KOPT-K1 (cell line): Measurements from ENCODE around the gene HHIP.

ENCODE experiments used
- H3K27ac ChIP-seq: fragments of 200-600 bp; sonication (generic); 2 replicates; pipeline ENCODE4 v1.5.1; 2016; ENCODE audit warnings: antibody characterized with exemption, mild to moderate bottlenecking, low read depth, low read length; ENCODE audit not compliant: poor library complexity, severe bottlenecking
- H3K36me3 ChIP-seq: fragments of 200-600 bp; sonication (generic); 2 replicates; pipeline ENCODE4 v1.5.1; 2017; ENCODE audit warnings: antibody characterized with exemption, mild to moderate bottlenecking, low read length, moderate library complexity; ENCODE audit not compliant: insufficient read depth
- H3K9me3 ChIP-seq: fragments of 200-600 bp; sonication (generic); 2 replicates; pipeline ENCODE4 v1.5.1; 2017; ENCODE audit warnings: antibody characterized with exemption, low read length, mild to moderate bottlenecking; ENCODE audit not compliant: insufficient read depth, poor library complexity, severe bottlenecking

Gene HHIP, protein sequence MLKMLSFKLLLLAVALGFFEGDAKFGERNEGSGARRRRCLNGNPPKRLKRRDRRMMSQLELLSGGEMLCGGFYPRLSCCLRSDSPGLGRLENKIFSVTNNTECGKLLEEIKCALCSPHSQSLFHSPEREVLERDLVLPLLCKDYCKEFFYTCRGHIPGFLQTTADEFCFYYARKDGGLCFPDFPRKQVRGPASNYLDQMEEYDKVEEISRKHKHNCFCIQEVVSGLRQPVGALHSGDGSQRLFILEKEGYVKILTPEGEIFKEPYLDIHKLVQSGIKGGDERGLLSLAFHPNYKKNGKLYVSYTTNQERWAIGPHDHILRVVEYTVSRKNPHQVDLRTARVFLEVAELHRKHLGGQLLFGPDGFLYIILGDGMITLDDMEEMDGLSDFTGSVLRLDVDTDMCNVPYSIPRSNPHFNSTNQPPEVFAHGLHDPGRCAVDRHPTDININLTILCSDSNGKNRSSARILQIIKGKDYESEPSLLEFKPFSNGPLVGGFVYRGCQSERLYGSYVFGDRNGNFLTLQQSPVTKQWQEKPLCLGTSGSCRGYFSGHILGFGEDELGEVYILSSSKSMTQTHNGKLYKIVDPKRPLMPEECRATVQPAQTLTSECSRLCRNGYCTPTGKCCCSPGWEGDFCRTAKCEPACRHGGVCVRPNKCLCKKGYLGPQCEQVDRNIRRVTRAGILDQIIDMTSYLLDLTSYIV

DNA sequence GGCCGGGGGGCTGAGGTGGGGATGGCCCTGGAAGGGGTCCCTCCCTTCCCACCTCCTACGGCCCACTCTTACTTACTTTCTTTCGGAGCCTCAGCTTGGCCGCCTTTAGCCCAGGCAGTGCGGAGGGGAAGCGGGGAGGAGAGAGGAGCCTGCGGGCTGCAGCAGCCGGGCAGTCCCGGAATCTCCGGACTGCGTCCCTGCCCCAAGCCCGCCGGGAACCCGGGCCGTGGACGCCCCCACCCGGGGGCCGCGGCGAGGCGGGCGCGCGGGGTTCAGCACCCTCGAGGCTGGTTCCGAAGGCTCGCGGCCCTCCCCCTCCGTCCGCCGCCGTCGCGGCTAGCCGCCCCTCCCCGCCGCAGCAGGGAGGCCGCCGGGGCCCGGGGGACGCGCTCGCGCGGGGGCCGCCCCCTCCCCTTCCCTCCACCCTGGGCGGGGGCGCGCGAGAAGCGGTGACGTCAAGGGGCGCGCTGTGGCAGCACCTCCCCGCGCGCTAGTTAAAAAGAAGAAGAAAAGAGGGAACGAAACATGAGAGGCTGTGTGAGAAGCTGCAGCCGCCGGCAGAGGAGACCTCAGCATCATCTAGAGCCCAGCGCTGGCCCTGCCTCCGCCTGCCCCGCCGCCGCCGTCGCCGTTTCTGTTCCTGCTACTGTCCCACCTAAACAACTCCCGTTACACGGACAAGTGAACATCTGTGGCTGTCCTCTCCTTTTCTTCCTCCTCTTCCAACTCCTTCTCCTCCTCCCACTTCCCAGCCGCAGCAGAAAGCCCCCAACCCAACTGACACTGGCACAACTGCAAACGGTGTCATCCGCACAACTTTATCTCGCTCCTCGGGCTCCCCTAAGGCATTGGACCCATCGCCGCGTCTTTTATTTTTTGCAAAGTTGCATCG lies at the start of gene HHIP:
Gene HHIP, plus strand, starts transcription at position 526 of the 892 bp plus-strand sequence. CDS start 520 bp downstream, outside the sequence.
- peaks cover 28% of the 10 kb centered on the region for H3K36me3 ChIP-seq
- peak within 1 kb of the TSS; percentile 100 for H3K27ac ChIP-seq
- no peaks in the 10 kb centered on the region for H3K9me3 ChIP-seq

DNA sequence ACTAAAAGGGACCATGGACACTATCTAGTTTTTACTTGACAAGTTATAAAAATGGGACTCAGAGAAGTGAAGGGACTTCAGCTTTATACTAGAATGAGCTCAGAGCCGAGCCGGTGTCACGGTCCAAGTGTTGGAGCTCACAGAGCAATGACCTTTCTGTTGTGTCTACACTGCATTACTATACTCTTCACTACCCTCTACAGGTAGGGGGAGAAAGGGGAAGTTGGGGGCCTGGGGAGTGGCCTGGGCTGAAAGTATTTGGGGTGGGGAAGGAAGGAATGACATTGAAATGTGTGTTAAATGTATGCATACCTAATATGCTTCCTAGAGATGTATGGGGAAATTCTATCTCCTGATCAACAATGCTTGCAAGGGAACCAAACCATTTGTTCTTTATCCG lies 48.8 kb upstream of the HHIP start:
- Histone ChIP-seq H3K36me3 (no peaks in the 10 kb centered on the region), H3K9me3 (no peaks in the 10 kb centered on the region), H3K27ac (no peak overlapping the region)

DNA sequence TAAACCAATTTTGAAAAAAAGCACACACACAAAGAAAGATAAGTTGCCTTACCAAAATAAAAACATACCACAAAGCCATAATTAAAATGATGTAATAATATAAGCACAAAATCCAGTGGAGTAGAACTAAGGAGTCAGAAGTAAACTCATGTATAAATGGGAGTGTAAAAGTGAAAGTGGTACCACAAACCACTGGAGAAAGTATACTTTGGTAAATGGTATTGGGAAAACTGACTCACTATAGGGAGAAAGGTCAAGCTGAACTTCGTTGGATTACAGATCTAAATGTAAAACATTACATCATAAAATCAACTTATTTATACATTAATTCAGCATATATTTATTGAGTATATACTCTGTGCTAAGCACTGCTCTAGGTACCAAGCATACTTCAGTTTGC lies 46.3 kb upstream of the HHIP start:
- H3K9me3 ChIP-seq, result peaks cover 3% of the 10 kb centered on the region
- no peaks in the 10 kb centered on the region for H3K36me3 ChIP-seq

DNA sequence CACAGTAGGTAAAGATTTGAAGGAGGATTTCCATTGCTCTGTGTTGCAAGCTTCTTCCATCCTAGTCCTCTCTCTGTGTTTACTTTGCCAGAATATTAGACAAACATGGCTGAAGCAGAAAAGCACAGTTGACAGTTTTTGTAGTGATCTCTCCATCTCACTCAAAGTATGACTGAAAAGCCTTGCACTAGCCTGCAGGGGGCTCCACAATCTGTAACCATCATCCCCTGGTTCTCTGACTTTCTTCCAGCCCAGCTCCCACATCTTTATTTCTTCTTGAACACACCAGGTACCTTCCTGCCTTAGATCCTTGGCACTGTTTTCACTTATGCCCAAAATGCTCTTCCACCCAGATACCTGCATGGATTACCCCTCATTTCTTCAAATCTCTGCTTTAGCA lies 34.1 kb upstream of the HHIP start:
- peaks cover 14% of the 10 kb centered on the region for H3K9me3 ChIP-seq
- H3K36me3 ChIP-seq, result no peaks in the 10 kb centered on the region
- no peak overlapping the region for H3K27ac ChIP-seq

More for the DNA sequence above, 46.3 kb upstream of the HHIP start:
- H3K27ac ChIP-seq, result no peak overlapping the region

DNA sequence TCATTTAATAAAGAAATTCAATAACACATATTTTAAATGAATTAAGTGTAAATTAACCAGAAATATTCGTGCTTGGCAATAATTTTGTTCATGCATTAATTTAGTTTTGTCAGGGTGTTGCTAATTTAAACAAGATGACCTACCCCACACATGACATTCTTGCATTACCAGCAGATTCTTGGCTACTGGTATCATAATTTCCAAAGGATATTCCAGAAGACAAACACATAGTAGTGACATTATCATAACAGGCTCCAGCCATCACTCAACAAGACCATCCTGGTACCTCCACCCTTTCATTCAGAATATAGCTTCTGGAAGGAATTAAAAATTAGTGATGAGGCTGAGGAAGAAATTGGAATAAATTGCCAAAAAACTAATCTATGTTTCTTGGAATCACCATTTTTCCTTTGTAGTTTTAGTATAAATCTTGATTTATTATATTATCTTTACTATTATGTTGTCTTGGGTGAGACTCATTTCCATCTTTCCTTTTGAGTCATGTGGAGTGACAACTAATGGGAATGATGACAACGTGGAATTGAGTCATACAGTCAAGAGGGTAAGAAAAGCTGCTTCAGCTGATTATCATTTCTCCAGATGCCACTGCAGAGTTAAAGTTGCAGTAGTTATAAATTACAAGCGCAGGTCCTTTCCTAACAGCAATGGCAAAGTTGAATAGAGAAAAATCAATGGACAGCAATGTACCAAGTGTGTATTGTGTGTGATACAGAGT lies 30.9 kb upstream of the HHIP start:
- Histone ChIP-seq H3K27ac (no peak overlapping the region), H3K36me3 (no peaks in the 10 kb centered on the region), H3K9me3 (peaks cover 4% of the 10 kb centered on the region)

DNA sequence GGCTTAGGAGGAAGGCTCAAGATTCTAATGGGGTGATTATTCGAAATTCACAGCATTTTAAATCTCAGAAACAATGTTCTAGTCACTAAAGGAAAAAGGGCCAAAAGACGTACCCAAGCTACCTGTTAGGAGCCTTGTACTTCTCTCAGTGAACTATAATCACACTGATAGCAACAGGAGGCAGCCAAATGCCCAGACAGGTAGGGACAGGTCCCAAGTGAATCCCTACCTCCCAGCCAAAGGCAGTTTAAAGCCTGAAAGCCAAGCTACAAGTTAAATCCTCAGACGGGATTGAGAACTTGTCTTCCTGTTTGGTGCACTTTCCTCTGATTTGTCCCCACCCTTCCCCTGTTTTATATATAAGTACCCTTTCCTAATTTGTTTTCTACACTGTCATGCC lies 24.3 kb upstream of the HHIP start:
- no peak overlapping the region for H3K27ac ChIP-seq
- H3K9me3 ChIP-seq, result peaks cover 12% of the 10 kb centered on the region
- H3K36me3 ChIP-seq, result no peaks in the 10 kb centered on the region

DNA sequence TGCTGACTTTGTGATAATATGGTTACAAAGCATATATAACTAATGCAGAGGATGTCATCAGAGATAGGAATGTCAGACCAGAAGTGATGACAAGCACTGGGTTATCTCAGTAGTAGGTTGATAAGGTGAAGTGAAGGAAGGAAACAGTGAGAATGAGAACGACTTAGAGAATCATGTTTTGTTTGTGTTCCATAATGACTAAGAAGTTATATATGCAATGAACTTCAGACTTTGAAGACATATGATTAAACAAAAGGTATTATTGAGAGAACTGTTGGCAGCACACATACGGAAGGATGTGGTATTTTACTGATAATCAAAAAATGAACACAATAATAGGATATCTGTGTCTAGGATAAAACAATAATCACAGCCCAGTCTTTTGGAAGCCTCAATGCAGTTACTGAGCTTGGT lies 18.3 kb upstream of the HHIP start:
- H3K9me3 ChIP-seq, result no peaks in the 10 kb centered on the region
- no peak overlapping the region for H3K27ac ChIP-seq
- H3K36me3 ChIP-seq, result no peaks in the 10 kb centered on the region

DNA sequence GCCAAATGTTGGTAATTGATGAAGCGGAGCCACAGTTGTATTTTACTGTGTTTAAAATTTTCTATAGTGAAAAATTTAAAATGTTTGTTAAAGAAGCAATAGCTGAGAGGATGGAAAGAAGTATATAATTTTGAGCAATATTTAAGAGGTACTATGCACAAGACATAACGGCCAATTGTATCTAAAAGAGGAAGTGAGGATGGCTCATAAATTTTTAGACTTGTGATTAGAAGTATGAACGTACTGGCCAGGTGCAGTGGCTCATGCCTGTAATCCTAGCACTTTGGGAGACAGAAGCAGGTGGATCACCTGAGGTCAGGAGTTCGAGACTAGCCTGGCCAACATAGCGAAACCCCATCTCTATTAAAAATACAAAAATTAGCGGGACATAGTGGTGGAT lies 12.7 kb upstream of the HHIP start:
- Histone ChIP-seq H3K9me3 (peaks cover 8% of the 10 kb centered on the region), H3K27ac (no peak overlapping the region), H3K36me3 (no peaks in the 10 kb centered on the region)

DNA sequence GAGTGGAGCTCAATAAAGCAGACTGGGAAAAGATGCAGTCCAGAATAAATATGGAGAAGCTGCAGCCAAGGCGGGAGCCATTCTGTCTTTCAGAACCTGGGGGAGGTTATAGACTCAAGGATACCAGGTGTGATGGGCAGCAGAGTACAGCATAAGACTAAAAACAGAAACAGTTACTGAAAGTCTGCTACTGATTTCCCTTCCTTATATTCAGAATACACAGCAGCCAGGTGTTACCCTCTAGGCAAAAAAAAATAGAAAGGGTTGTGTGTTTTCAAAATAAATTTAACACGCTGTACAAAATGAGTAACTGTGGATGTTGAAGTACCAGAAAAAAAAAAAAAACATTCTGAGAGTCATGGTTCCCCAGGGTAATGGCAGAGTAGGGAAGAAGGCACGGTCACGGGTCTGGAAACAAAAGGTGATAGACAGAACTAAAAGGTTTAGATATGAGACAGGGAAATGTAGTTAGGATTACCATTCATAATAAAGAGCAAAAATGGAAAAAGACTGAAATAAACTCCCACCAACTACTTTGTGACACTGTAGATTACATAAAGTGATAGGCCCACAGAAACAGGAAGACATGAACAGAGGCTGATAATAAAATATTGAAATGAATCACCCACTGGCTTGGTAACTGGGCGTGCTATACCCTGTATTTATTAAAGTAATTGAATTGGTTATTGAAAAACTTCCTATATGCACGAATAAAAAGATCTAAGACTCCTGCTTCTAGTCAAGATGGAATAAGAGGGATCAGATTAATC lies 10.8 kb upstream of the HHIP start:
- Histone ChIP-seq H3K36me3 (no peaks in the 10 kb centered on the region), H3K27ac (no peak overlapping the region), H3K9me3 (peaks cover 8% of the 10 kb centered on the region)

DNA sequence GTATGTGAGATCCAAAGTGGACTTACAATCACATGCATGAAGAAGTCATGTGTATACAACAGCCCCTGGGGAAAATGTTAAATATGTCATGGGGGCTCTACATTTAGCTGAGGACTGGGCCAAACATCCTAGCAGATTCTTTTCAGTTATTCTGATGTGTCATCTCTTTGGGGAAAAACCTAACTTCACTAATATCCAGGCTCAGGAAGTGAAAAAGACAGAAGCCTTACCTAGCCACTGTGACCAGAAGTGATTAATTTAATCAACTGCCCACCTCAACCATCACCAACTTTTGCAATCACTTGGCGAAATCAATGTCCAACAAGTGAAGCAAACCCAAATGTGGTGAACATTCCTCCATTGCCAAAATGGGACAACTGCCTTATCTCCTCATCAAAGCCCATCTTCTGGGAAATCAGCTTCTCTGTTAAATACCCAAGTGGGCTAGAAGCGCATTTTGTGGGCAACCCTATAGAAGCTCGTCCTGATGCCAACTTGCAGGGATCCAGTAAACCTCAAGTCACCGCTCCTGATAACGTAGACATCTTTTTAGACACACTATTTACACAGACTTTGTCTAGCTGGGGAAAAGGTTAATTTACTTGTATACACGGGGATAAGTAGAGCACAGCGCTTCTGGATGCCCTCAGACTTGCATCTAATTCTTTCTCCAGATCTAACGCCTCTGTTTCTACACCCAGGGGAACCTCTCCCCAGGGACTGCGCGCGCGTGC lies 1.4 kb upstream of the HHIP start:
- peaks cover 28% of the 10 kb centered on the region for H3K36me3 ChIP-seq
- H3K27ac ChIP-seq, result peak overlapping the region; percentile 100

DNA sequence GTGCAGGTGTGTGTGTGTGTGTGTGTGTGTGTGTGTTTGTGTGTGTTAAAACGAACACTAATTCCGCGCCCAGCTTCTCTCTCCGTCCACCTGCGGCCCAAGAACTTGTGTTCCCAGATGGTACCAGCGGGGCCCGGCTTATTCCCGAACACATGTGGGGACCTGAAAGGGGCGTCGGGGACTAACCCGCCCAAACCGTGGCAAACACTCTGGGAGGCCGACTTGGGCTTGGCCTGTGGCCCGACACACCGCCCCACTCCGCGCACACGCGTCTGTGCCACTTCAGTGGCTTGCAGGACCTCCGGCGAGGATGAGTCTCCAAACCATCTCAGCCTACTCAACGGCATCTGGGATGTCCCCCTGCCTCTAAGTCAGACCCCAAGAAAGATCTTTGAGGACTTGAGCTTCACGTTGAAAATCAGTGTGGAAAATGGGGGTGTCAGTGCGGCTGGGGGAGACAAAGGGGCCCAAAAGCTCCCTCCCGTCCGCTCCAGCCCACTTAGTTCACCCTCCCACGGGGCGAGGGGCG lies 790 bp upstream of the HHIP start:
- H3K27ac ChIP-seq, result peak overlapping the region; percentile 100
- peaks cover 28% of the 10 kb centered on the region for H3K36me3 ChIP-seq
- H3K9me3 ChIP-seq, result no peaks in the 10 kb centered on the region

More for the DNA sequence above, 1.4 kb upstream of the HHIP start:
- H3K9me3 ChIP-seq, result no peaks in the 10 kb centered on the region

DNA sequence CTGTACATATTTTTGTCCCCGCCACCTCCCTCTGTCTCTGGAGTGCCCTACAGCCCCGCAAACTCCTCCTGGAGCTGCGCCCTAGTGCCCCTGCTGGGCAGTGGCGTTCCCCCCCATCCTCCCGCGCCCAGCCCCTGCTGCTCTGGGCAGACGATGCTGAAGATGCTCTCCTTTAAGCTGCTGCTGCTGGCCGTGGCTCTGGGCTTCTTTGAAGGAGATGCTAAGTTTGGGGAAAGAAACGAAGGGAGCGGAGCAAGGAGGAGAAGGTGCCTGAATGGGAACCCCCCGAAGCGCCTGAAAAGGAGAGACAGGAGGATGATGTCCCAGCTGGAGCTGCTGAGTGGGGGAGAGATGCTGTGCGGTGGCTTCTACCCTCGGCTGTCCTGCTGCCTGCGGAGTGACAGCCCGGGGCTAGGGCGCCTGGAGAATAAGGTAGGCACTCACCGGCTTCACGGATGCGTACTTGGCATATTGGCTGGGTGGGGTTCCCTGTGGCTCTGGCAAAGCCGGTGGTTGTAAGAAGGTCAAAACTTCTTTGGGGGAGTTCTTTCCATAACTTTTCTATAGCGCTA lies 653 bp downstream of the HHIP start:
- peak overlapping the region; percentile 100 for H3K27ac ChIP-seq
- no peaks in the 10 kb centered on the region for H3K9me3 ChIP-seq
- H3K36me3 ChIP-seq, result peaks cover 28% of the 10 kb centered on the region

DNA sequence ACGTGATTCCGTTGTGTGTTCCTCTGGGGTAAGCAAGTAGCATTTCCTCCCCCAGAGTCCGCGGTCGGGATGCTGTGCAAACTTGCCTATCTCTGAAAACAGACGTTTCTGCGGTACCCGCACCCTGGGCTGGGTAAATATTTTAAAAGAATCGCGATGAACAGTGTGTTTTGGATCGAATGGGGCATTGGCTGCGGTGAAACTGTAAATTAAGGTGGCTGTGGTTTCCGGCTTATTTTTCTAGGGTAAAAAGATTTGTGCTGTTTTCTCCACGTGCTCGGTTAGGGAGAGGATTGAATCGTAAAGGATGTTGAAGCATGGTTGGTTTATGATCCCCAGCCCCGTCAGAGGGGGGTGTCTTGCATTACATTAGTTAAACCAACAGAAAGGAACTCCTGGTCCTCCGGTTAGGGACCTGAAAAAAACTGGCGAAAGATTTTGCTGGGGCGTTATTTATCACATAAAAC lies 1.2 kb downstream of the HHIP start:
- Histone ChIP-seq H3K9me3 (no peaks in the 10 kb centered on the region), H3K27ac (peak overlapping the region; percentile 100), H3K36me3 (peaks cover 25% of the 10 kb centered on the region)
